ENCODE measurements around the gene CLDN3. TPM values are rescaled to one million over a fixed set of nuclear protein-coding genes. Genes with fewer than 3 reads are reported as not detected.

Gene CLDN3
- total and polyA plus RNA-seq, 9 of the 15 experiments (the other 6 are each of a cell fraction or from before 2014, with no cell fraction given), result 0.29 TPM; not detected in 8

DNA sequence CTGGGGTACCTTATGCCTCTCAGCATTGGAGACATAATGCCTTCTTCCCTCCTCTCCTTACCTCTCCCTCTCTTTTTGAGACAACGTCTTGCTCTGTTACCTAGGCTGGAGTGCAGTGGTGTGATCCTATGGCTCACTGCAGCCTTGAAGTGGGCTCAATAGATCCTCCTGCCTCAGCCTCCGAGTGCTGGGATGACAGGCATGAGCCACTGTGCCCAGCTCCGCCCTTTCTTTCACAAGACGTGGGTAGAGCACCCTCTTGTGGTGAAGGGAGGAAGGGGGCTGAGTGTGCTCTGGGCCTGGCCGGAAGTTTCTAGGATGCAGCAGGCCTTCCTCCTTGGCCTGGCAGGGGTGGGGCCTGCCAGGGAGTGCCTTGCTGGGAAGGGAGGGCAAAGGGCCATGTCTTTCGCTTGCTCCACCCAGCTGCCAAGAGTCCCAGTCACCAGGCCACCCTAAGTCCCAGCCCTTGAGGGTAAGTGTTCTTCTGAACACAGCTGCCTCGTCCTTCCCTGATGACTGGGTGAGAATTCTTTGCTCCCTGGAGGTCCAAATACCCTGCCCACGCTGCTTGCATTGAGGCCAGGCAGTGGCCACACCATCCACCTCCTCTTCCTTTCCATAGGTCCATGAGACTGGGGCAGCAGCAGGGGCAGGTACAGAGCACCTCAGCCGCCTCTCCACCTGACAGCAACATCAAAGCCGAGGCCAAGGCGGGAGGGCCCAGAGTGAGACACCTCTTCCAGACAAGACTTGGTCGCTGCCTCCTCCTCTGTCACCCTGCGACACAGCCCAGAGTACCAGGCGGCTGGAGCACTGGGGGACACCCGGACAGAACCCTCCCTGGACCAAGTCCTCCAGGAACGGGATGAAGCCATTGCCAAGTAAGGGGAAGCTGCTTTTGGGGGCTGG, 35.2 kb downstream of the CLDN3 start (continued):
- TF ChIP-seq, protein P1, sequence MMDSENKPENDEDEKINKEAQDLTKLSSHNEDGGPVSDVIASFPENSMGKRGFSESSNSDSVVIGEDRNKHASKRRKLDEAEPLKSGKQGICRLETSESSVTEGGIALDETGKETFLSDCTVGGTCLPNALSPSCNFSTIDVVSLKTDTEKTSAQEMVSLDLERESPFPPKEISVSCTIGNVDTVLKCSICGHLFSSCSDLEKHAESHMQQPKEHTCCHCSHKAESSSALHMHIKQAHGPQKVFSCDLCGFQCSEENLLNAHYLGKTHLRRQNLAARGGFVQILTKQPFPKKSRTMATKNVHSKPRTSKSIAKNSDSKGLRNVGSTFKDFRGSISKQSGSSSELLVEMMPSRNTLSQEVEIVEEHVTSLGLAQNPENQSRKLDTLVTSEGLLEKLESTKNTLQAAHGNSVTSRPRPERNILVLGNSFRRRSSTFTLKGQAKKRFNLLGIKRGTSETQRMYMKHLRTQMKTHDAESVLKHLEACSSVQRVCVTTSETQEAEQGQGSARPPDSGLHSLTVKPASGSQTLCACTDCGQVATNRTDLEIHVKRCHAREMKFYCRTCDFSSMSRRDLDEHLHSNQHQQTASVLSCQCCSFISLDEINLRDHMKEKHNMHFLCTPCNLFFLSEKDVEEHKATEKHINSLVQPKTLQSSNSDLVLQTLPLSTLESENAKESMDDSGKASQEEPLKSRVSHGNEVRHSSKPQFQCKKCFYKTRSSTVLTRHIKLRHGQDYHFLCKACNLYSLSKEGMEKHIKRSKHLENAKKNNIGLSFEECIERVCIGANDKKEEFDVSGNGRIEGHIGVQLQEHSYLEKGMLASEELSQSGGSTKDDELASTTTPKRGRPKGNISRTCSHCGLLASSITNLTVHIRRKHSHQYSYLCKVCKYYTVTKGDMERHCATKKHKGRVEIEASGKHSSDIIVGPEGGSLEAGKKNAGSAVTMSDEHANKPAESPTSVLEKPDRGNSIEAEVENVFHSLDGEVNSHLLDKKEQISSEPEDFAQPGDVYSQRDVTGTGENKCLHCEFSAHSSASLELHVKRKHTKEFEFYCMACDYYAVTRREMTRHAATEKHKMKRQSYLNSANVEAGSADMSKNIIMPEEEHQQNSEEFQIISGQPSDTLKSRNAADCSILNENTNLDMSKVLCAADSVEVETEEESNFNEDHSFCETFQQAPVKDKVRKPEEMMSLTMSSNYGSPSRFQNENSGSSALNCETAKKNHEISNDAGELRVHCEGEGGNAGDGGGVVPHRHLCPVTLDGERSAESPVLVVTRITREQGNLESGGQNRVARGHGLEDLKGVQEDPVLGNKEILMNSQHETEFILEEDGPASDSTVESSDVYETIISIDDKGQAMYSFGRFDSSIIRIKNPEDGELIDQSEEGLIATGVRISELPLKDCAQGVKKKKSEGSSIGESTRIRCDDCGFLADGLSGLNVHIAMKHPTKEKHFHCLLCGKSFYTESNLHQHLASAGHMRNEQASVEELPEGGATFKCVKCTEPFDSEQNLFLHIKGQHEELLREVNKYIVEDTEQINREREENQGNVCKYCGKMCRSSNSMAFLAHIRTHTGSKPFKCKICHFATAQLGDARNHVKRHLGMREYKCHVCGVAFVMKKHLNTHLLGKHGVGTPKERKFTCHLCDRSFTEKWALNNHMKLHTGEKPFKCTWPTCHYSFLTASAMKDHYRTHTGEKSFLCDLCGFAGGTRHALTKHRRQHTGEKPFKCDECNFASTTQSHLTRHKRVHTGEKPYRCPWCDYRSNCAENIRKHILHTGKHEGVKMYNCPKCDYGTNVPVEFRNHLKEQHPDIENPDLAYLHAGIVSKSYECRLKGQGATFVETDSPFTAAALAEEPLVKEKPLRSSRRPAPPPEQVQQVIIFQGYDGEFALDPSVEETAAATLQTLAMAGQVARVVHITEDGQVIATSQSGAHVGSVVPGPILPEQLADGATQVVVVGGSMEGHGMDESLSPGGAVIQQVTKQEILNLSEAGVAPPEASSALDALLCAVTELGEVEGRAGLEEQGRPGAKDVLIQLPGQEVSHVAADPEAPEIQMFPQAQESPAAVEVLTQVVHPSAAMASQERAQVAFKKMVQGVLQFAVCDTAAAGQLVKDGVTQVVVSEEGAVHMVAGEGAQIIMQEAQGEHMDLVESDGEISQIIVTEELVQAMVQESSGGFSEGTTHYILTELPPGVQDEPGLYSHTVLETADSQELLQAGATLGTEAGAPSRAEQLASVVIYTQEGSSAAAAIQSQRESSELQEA (IDR thresholded peaks at IDR 0.05; ENCODE audit: low read depth), result no peak
- TF ChIP-seq, protein P2, sequence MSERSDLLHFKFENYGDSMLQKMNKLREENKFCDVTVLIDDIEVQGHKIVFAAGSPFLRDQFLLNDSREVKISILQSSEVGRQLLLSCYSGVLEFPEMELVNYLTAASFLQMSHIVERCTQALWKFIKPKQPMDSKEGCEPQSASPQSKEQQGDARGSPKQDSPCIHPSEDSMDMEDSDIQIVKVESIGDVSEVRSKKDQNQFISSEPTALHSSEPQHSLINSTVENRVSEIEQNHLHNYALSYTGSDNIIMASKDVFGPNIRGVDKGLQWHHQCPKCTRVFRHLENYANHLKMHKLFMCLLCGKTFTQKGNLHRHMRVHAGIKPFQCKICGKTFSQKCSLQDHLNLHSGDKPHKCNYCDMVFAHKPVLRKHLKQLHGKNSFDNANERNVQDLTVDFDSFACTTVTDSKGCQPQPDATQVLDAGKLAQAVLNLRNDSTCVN (CRISPR knock-in tag; IDR thresholded peaks at IDR 0.05), result peak; percentile 67; the same call in 1 of the 2 replicates
- TF ChIP-seq PHB2 (IDR thresholded peaks at IDR 0.05; ENCODE audit: low read depth) (no peak), HDAC6 (IDR thresholded peaks at IDR 0.05; ENCODE audit: low read depth, low read length) (no peak), TRIM24 (IDR thresholded peaks at IDR 0.05) (no peak; a peak in 1 of 4 replicates), FOXK1 (CRISPR knock-in tag; IDR thresholded peaks at IDR 0.05; ENCODE audit: borderline replicate concordance) (no peak), ZEB2 (IDR thresholded peaks at IDR 0.05) (no peak), TCF7L2 (IDR thresholded peaks at IDR 0.05; ENCODE audit: low read depth, low read length) (no peak), TCF3 (CRISPR knock-in tag; IDR thresholded peaks at IDR 0.05) (peak; percentile 41; the same call in 1 of the 2 replicates), BRF1 (IDR thresholded peaks at IDR 0.05; ENCODE audit: borderline replicate concordance, extremely low read depth, insufficient read length) (no peak), RBM17 (IDR thresholded peaks at IDR 0.05; ENCODE audit: borderline replicate concordance, low read depth, low read length) (no peak), POLR2AphosphoS2 (IDR thresholded peaks at IDR 0.05; ENCODE audit: low read length) (peak; percentile 96), TFAM (CRISPR knock-in tag; conservative IDR thresholded peaks at IDR 0.05) (no peak)
- TF ChIP-seq, protein P3, sequence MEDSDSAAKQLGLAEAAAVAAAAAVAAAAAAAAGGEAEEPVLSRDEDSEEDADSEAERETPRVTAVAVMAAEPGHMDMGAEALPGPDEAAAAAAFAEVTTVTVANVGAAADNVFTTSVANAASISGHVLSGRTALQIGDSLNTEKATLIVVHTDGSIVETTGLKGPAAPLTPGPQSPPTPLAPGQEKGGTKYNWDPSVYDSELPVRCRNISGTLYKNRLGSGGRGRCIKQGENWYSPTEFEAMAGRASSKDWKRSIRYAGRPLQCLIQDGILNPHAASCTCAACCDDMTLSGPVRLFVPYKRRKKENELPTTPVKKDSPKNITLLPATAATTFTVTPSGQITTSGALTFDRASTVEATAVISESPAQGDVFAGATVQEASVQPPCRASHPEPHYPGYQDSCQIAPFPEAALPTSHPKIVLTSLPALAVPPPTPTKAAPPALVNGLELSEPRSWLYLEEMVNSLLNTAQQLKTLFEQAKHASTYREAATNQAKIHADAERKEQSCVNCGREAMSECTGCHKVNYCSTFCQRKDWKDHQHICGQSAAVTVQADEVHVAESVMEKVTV (CRISPR knock-in tag; IDR thresholded peaks at IDR 0.05), result peak; percentile 83
- TF ChIP-seq, protein P4, sequence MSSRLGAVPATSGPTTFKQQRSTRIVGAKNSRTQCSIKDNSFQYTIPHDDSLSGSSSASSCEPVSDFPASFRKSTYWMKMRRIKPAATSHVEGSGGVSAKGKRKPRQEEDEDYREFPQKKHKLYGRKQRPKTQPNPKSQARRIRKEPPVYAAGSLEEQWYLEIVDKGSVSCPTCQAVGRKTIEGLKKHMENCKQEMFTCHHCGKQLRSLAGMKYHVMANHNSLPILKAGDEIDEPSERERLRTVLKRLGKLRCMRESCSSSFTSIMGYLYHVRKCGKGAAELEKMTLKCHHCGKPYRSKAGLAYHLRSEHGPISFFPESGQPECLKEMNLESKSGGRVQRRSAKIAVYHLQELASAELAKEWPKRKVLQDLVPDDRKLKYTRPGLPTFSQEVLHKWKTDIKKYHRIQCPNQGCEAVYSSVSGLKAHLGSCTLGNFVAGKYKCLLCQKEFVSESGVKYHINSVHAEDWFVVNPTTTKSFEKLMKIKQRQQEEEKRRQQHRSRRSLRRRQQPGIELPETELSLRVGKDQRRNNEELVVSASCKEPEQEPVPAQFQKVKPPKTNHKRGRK (tag; IDR thresholded peaks at IDR 0.05), result no peak
